ENCODE results near the gene FUBP1. TPM values are rescaled to one million over a fixed set of nuclear protein-coding genes. Genes with fewer than 3 reads are reported as not detected.
A peak's percentile ranks its signal among the peaks of the same experiment; 100 is the strongest.

Gene FUBP1
- total RNA-seq, 1 experiment from 2014 or later: 271 TPM

GRCh38 chr1:78007677-78008341, 28.9 kb upstream of the FUBP1 start:
- H3K27ac Mint-ChIP-seq: peak overlapping the region in 1 of 3 experiments; percentile 87; a peak in 2 of 7 replicates
- TF ChIP-seq CTCF (conservative IDR thresholded peaks at IDR 0.05): no peak
- Histone ChIP-seq H3K79me1 (ENCODE audit: insufficient read depth, low read depth, low read length, poor library complexity, severe bottlenecking) (no peaks in the 10 kb centered on the region), H3K23me2 (ENCODE audit: insufficient read length, low read depth, low read length, poor library complexity, severe bottlenecking) (peaks cover 2% of the 10 kb centered on the region), H2BK120ac (ENCODE audit: low read depth, low read length, poor library complexity, severe bottlenecking) (no peak overlapping the region), H2AK5ac (ENCODE audit: insufficient read length, low read length) (no peak overlapping the region), H2BK20ac (ENCODE audit: low read depth, low read length, poor library complexity, severe bottlenecking) (no peak overlapping the region), H2BK15ac (ENCODE audit: low read depth, low read length) (no peak overlapping the region), H2AFZ (ENCODE audit: low read length) (no peak overlapping the region), H4K20me1 (ENCODE audit: control insufficient read depth, insufficient read depth, insufficient read length) (no peaks in the 10 kb centered on the region), H4K8ac (replicated peaks; ENCODE audit: insufficient read length, low read depth, low read length) (no peak overlapping the region), H2BK5ac (ENCODE audit: insufficient read length, low read length) (no peak overlapping the region), H3K9ac (ENCODE audit: extremely low read depth, insufficient read length, low read length) (no peak overlapping the region), H2BK12ac (ENCODE audit: insufficient read length, low read depth, low read length) (no peak overlapping the region), H3K23ac (ENCODE audit: insufficient read length, low read depth, low read length) (no peak overlapping the region), H3K27ac (ENCODE audit: insufficient read length, low read depth, low read length) (no peak overlapping the region), H3K79me2 (ENCODE audit: insufficient read depth, low read length) (no peaks in the 10 kb centered on the region), H3K27me3 (ENCODE audit: insufficient read depth, low read length) (no peaks in the 10 kb centered on the region), H3T11ph (ENCODE audit: low read length) (no peak overlapping the region), H3K56ac (ENCODE audit: insufficient read length, low read depth, low read length) (no peak overlapping the region), H4K5ac (ENCODE audit: insufficient read length, low read depth, low read length) (no peak overlapping the region), H3K4ac (ENCODE audit: low read depth, low read length) (no peak overlapping the region), H3K4me2 (ENCODE audit: insufficient read depth, insufficient read length, low read length) (no peak overlapping the region), H4K91ac (ENCODE audit: insufficient read length, low read depth, low read length) (no peak overlapping the region), H3K14ac (ENCODE audit: insufficient read depth, low read length) (no peak overlapping the region), H3K4me1 (ENCODE audit: insufficient read depth, low read length) (no peaks in the 10 kb centered on the region), H3K18ac (ENCODE audit: insufficient read length, low read depth, low read length) (no peak overlapping the region), H3K9me3 (ENCODE audit: control insufficient read depth, low read depth, low read length) (no peaks in the 10 kb centered on the region)
- DNase-seq: no peak
- WGBS (ENCODE audit: extremely low coverage, insufficient read length, low lambda C conversion rate): no CpG with 5 or more reads among the region's 4 CpGs
- no peaks in the 10 kb centered on the region; the same call in 1 of the 2 replicates for H3K27me3 Mint-ChIP-seq (ENCODE audit: low read depth)
- no peak overlapping the region for H3K4me3 Mint-ChIP-seq
- peaks cover 0 to 2% of the 10 kb centered on the region in 2 experiments; a peak in 1 of 5 replicates for H3K9me3 Mint-ChIP-seq
- peaks cover 26% of the 10 kb centered on the region in 2 experiments for H3K4me1 Mint-ChIP-seq
- H3K36me3 Mint-ChIP-seq (ENCODE audit: insufficient read depth in 1 of 3, low read depth in 3 of 3): no peaks in the 10 kb centered on the region; a peak in 1 of 7 replicates

All from H9 (cell line).